GM21786 (cell line): ENCODE results near the gene CLBA1.
"Not testable (repeated sequence)": the region's sequence is repeated elsewhere in the genome, so short reads cannot be mapped to it uniquely, and the experiment has no call there.

ENCODE experiments used
- ATAC-seq: cut with Tn5 transposase; IDR thresholded peaks from one replicate; pipeline ENCODE4 v1.9.1; 2021; ENCODE audit not compliant: unreplicated experiment

CLBA1 gene

GRCh38 chr14:105022276-105022670, 36.7 kb downstream of the CLBA1 start:
- ATAC-seq, result no peak

- no peak for ATAC-seq
These were observed 37.6 kb downstream of the CLBA1 start for GRCh38 chr14:105023144-105023543.

GRCh38 chr14:105023791-105024480, 38.3 kb downstream of the CLBA1 start:
- no peak for ATAC-seq

- no peak for ATAC-seq
These were observed 39.8 kb downstream of the CLBA1 start for GRCh38 chr14:105025429-105025828.

- no peak for ATAC-seq
These were observed 40.6 kb downstream of the CLBA1 start for GRCh38 chr14:105026033-105026785.

GRCh38 chr14:105026802-105027563, 41.4 kb downstream of the CLBA1 start:
- ATAC-seq, result no peak

GRCh38 chr14:105027718-105028117, 42.1 kb downstream of the CLBA1 start:
- not testable (repeated sequence) for ATAC-seq

- no peak for ATAC-seq
These were observed 42.8 kb downstream of the CLBA1 start for GRCh38 chr14:105028251-105028927.

GRCh38 chr14:105029402-105029801, 43.8 kb downstream of the CLBA1 start:
- no peak for ATAC-seq

GRCh38 chr14:105030194-105030593, 44.6 kb downstream of the CLBA1 start:
- no peak for ATAC-seq

- no peak for ATAC-seq
These were observed 45.3 kb downstream of the CLBA1 start for GRCh38 chr14:105030836-105031396.

- ATAC-seq, result not testable (repeated sequence)
These were observed 46.9 kb downstream of the CLBA1 start for GRCh38 chr14:105032451-105032901.

GRCh38 chr14:105033412-105033900, 47.9 kb downstream of the CLBA1 start:
- not testable (repeated sequence) for ATAC-seq

GRCh38 chr14:105034315-105035039, 48.9 kb downstream of the CLBA1 start:
- ATAC-seq, result no peak

GRCh38 chr14:105035616-105036015, 50.0 kb downstream of the CLBA1 start:
- ATAC-seq, result not testable (repeated sequence)

- ATAC-seq, result no peak
These were observed 54.0 kb downstream of the CLBA1 start for GRCh38 chr14:105039458-105040205.

GRCh38 chr14:105041841-105042765, 56.5 kb downstream of the CLBA1 start:
- no peak for ATAC-seq

- no peak for ATAC-seq
These were observed 57.2 kb downstream of the CLBA1 start for GRCh38 chr14:105042813-105043212.
